Dermis microvascular lymphatic vessel endothelial cell (primary cell): ENCODE results near the gene ANKS1B. TPM values are rescaled to one million over a fixed set of nuclear protein-coding genes. Genes with fewer than 3 reads are reported as not detected.
A peak's percentile ranks its signal among the peaks of the same experiment; 100 is the strongest.

Experiments used
- DNase-seq, 2 donors: peaks; one replicate each; pipeline versions ENCODE4 v3.0.0 to v3.0.0-alpha.2; 2010; ENCODE audit warnings: low read depth in 2 of 2
- total RNA-seq: library from RNA; depleted of rRNA; stranded (reverse); fragments of >200 nt; gene quantifications from 2 replicates; pipeline ENCODE4 v1.2.1, GENCODE V29; 2014

Gene ANKS1B
- total RNA-seq, 1 donor from 2014 or later = 0.13 TPM

GRCh38 chr12:98741196-98741555 lies 1243.6 kb downstream of the ANKS1B start:
- no peak for DNase-seq

GRCh38 chr12:98740751-98741150 lies 1244.0 kb downstream of the ANKS1B start:
- no peak for DNase-seq

GRCh38 chr12:98738539-98738938 lies 1246.2 kb downstream of the ANKS1B start:
- DNase-seq = no peak

- peak in 1 of 2 donors; percentile 20 for DNase-seq
Observed at GRCh38 chr12:98738002-98738401, 1246.7 kb downstream of the ANKS1B start.

GRCh38 chr12:98737322-98737712 lies 1247.4 kb downstream of the ANKS1B start:
- no peak for DNase-seq

GRCh38 chr12:98736352-98737321 lies 1248.1 kb downstream of the ANKS1B start:
- DNase-seq = no peak

- DNase-seq = no peak
Observed at GRCh38 chr12:98735821-98736220, 1248.9 kb downstream of the ANKS1B start.

GRCh38 chr12:98733667-98734350 lies 1250.9 kb downstream of the ANKS1B start:
- DNase-seq = no peak

GRCh38 chr12:98730412-98730811 lies 1254.3 kb downstream of the ANKS1B start:
- DNase-seq = no peak

GRCh38 chr12:98727196-98727595 lies 1257.5 kb downstream of the ANKS1B start:
- DNase-seq = no peak

GRCh38 chr12:98725476-98726247 lies 1259.1 kb downstream of the ANKS1B start:
- peak; percentile 28 to 65 for DNase-seq

GRCh38 chr12:98724384-98725155 lies 1260.2 kb downstream of the ANKS1B start:
- DNase-seq = no peak

GRCh38 chr12:98721204-98721702 lies 1263.5 kb downstream of the ANKS1B start:
- DNase-seq = no peak

GRCh38 chr12:98719515-98720504 lies 1264.9 kb downstream of the ANKS1B start:
- DNase-seq = no peak

GRCh38 chr12:98714426-98714825 lies 1270.3 kb downstream of the ANKS1B start:
- no peak for DNase-seq

- DNase-seq = no peak
Observed at GRCh38 chr12:98709022-98709421, 1275.7 kb downstream of the ANKS1B start.

- DNase-seq = no peak
Observed at GRCh38 chr12:98701166-98701565, 1283.6 kb downstream of the ANKS1B start.

- DNase-seq = no peak
Observed at GRCh38 chr12:98699586-98699985, 1285.2 kb downstream of the ANKS1B start.

- DNase-seq = peak; percentile 25 to 68
Observed at GRCh38 chr12:98698603-98699463, 1285.9 kb downstream of the ANKS1B start.
